ENCODE data around the gene MUC20. TPM values are rescaled to one million over a fixed set of nuclear protein-coding genes. Genes with fewer than 3 reads are reported as not detected.

MUC20 gene
- total and polyA plus RNA-seq, 2 of the 13 experiments (the other 11 are each of a cell fraction or from before 2014, with no cell fraction given): 0.24 to 0.83 TPM

- no peak for ATAC-seq
- Histone ChIP-seq H3K36me3 (replicated peaks in 1 of 2; ENCODE audit: control insufficient read depth in 1 of 2, insufficient read depth in 2 of 2, low read length in 2 of 2) (no peaks in the 10 kb centered on the region), H3K4me3 (replicated peaks in 1 of 3; ENCODE audit: insufficient read depth in 1 of 3, low read depth in 2 of 3, low read length in 3 of 3) (no peak overlapping the region), H3K79me2 (ENCODE audit: insufficient read depth, low read length) (no peaks in the 10 kb centered on the region), H3K27ac (ENCODE audit: extremely low read length, insufficient read depth, low read length) (no peak overlapping the region), H3K4me1 (ENCODE audit: insufficient read depth, low read length) (no peaks in the 10 kb centered on the region), H3K9me3 (ENCODE audit: low read length) (no peaks in the 10 kb centered on the region), H3K9ac (ENCODE audit: insufficient read depth, low read depth, low read length) (no peak overlapping the region), H3K4me2 (ENCODE audit: low read depth, low read length) (no peak overlapping the region), H3K27me3 (ENCODE audit: control insufficient read depth in 1 of 2, insufficient read depth in 2 of 2, low read length in 2 of 2) (no peaks in the 10 kb centered on the region), H4K20me1 (ENCODE audit: insufficient read depth, low read length) (no peaks in the 10 kb centered on the region), H2AFZ (ENCODE audit: low read length) (no peak overlapping the region)
- in situ Hi-C loops (cut with HindIII; ENCODE audit: extremely low pct_ligation_motif_present, low pct_unique_long_range_greater_than_20kb): no loop called here
- intact Hi-C loops (cut with micrococcal nuclease; ENCODE audit: unreplicated experiment): no loop called here
- no peak for DNase-seq (ENCODE audit: low spot score)
- WGBS (ENCODE audit: low lambda C conversion rate): 82% methylated on average over 6 of the region's 6 CpGs
- BruUV-seq (replicated peaks): no TSS peak
- TF ChIP-seq NFYC (CRISPR knock-in tag; IDR thresholded peaks at IDR 0.05) (no peak), EED (CRISPR knock-in tag; IDR thresholded peaks at IDR 0.05) (no peak), HOXD1 (CRISPR knock-in tag; IDR thresholded peaks at IDR 0.05) (no peak), ZIK1 (CRISPR knock-in tag; IDR thresholded peaks at IDR 0.05; ENCODE audit: borderline replicate concordance, low read depth) (no peak)
- ChIA-PET POLR2A (no interaction called here), CTCF (ENCODE audit: low intra/inter-chr PET ratio, low total read pairs) (no interaction called here)
- no peak for FAIRE-seq
These were observed 11.9 kb upstream of the MUC20 start for GRCh38 chr3:195708626-195709481.

DNA sequence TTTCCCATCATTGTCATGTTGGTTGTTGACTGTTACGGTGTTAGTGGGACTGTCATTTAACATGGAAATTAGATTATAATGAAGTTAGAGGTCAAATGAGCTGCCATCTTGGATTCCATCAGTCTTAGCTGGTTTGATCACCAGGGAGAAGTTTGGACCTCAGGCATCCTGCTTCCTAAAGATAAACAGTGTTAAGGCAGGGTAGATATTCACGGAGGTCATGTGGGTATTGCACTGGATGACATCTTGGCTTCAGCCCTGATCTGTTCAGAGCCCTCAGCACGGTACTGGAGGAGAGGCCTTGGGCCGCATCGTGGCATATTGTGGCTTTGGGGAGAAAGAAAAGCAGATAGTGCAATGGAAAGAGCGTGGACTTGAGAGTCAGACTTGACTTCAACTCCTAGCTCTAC lies 11.1 kb upstream of the MUC20 start:
- H3K36me3 ChIP-seq (replicated peaks in 1 of 2; ENCODE audit: control insufficient read depth in 1 of 2, insufficient read depth in 2 of 2, low read length in 2 of 2): no peaks in the 10 kb centered on the region
- whole genome bisulfite sequencing (ENCODE audit: low lambda C conversion rate): 88% methylated on average over 6 of the region's 6 CpGs
- H2AFZ ChIP-seq (ENCODE audit: low read length): no peak overlapping the region
- H4K20me1 ChIP-seq (ENCODE audit: insufficient read depth, low read length): no peaks in the 10 kb centered on the region
- H3K79me2 ChIP-seq (ENCODE audit: insufficient read depth, low read length): no peaks in the 10 kb centered on the region
- ChIA-PET CTCF (ENCODE audit: low intra/inter-chr PET ratio, low total read pairs) (no interaction called here), POLR2A (no interaction called here)
- H3K4me1 ChIP-seq (ENCODE audit: insufficient read depth, low read length): no peaks in the 10 kb centered on the region
- ATAC-seq (no peak), FAIRE-seq (no peak), DNase-seq (ENCODE audit: low spot score) (no peak)
- no peaks in the 10 kb centered on the region for H3K27me3 ChIP-seq (ENCODE audit: control insufficient read depth in 1 of 2, insufficient read depth in 2 of 2, low read length in 2 of 2)
- H3K4me2 ChIP-seq (ENCODE audit: low read depth, low read length): no peak overlapping the region
- no peaks in the 10 kb centered on the region for H3K9me3 ChIP-seq (ENCODE audit: low read length)
- intact Hi-C loops (cut with micrococcal nuclease; ENCODE audit: unreplicated experiment) (no loop called here), in situ Hi-C loops (cut with HindIII; ENCODE audit: extremely low pct_ligation_motif_present, low pct_unique_long_range_greater_than_20kb) (no loop called here)
- no peak overlapping the region for H3K9ac ChIP-seq (ENCODE audit: insufficient read depth, low read depth, low read length)
- H3K4me3 ChIP-seq (replicated peaks in 1 of 3; ENCODE audit: insufficient read depth in 1 of 3, low read depth in 2 of 3, low read length in 3 of 3): no peak overlapping the region
- no TSS peak for BruUV-seq (replicated peaks)
- H3K27ac ChIP-seq (ENCODE audit: extremely low read length, insufficient read depth, low read length): no peak overlapping the region
- TF ChIP-seq SKIL (CRISPR knock-in tag; IDR thresholded peaks at IDR 0.05; ENCODE audit: borderline replicate concordance) (no peak), SMAD9 (CRISPR knock-in tag; IDR thresholded peaks at IDR 0.05) (no peak), PHF5A (CRISPR knock-in tag; IDR thresholded peaks at IDR 0.05; ENCODE audit: low read depth, unreplicated experiment) (no peak)
- TF ChIP-seq, protein P1, sequence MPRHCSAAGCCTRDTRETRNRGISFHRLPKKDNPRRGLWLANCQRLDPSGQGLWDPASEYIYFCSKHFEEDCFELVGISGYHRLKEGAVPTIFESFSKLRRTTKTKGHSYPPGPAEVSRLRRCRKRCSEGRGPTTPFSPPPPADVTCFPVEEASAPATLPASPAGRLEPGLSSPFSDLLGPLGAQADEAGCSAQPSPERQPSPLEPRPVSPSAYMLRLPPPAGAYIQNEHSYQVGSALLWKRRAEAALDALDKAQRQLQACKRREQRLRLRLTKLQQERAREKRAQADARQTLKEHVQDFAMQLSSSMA (CRISPR knock-in tag; IDR thresholded peaks at IDR 0.05): no peak
- TF ChIP-seq, protein P2, sequence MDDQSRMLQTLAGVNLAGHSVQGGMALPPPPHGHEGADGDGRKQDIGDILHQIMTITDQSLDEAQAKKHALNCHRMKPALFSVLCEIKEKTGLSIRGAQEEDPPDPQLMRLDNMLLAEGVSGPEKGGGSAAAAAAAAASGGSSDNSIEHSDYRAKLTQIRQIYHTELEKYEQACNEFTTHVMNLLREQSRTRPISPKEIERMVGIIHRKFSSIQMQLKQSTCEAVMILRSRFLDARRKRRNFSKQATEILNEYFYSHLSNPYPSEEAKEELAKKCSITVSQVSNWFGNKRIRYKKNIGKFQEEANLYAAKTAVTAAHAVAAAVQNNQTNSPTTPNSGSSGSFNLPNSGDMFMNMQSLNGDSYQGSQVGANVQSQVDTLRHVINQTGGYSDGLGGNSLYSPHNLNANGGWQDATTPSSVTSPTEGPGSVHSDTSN (CRISPR knock-in tag; IDR thresholded peaks at IDR 0.05; ENCODE audit: borderline replicate concordance): no peak

All from HepG2 (cell line).